SJCRH30 (cell line): ENCODE data around the gene COPG1. TPM values are rescaled to one million over a fixed set of nuclear protein-coding genes. Genes with fewer than 3 reads are reported as not detected.

Source experiments
- DNase-seq, 2 experiments: peaks; one replicate each; pipeline ENCODE4 v3.0.0-alpha.2; 2015 to 2020
- H3K27ac ChIP-seq: fragments of 250-450 bp; sonication (Bioruptor Pico); 2 replicates; pipeline ENCODE4 v1.5.1; 2020; ENCODE audit warnings: mild to moderate bottlenecking, moderate library complexity
- H3K27me3 ChIP-seq: fragments of 250-450 bp; sonication (Bioruptor Pico); 2 replicates; pipeline ENCODE4 v1.5.1; 2020; ENCODE audit warnings: mild to moderate bottlenecking, moderate library complexity
- H3K36me3 ChIP-seq: fragments of 250-450 bp; sonication (Bioruptor Pico); 2 replicates; pipeline ENCODE4 v1.5.1; 2020; ENCODE audit warnings: mild to moderate bottlenecking, moderate library complexity
- H3K4me1 ChIP-seq: fragments of 250-450 bp; sonication (Bioruptor Pico); 2 replicates; pipeline ENCODE4 v1.5.1; 2020; ENCODE audit warnings: mild to moderate bottlenecking, moderate library complexity
- H3K4me3 ChIP-seq: fragments of 250-450 bp; sonication (Bioruptor Pico); 2 replicates; pipeline ENCODE4 v1.5.1; 2020; ENCODE audit warnings: mild to moderate bottlenecking, moderate library complexity
- H3K9me3 ChIP-seq: fragments of 250-450 bp; sonication (Bioruptor Pico); replicated peaks from 2 replicates; pipeline ENCODE4 v1.5.1; 2020; ENCODE audit warnings: mild to moderate bottlenecking, moderate library complexity
- total RNA-seq: library from RNA; depleted of rRNA; stranded (reverse); fragments of >200 nt; shearing (Covaris generic); gene quantifications from 2 replicates; pipeline ENCODE4 v1.2.3, GENCODE V29; 2014

COPG1 gene
- total RNA-seq, 1 experiment from 2014 or later, result 89.5 TPM

DNA sequence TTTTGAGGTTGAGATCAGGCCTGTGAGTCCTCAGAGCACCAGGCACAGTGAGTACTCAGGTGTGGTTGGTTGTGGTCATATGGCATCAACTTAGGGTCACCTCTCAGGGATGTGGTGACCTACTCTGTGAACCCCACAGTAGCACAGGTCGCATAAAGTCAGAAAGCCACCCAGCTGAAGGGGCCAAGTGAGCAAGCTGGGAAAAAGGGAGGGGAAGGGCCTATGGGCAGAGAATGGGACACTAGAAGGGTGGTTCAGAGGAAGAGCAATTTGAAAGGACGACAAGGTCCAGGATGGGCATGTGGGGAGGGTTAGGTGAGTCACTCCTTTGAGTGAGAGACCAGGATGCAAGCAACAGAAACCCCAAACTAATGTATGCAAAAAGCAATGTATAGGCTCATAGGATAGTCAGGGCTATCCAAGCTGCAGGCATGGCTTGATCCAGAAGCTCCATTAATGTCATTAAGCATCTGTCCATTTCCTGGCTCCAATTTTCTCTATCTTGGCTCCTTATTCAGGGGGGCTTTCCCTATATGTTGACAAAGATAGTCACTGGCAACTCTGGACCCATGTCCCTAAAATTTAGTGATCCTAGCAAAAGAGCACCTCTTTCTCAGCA is 62.7 kb downstream of the COPG1 start:
- Histone ChIP-seq H3K4me1 (0 out of 2 replicates have a peak, but pooled peaks cover 3% of the 10 kb centered on the region), H3K27ac (no peak overlapping the region), H3K27me3 (no peaks in the 10 kb centered on the region), H3K4me3 (no peak overlapping the region), H3K9me3 (no peaks in the 10 kb centered on the region), H3K36me3 (no peaks in the 10 kb centered on the region)
- DNase-seq, result no peak

GRCh38 chr3:129312671-129313414 is 63.4 kb downstream of the COPG1 start:
- Histone ChIP-seq H3K36me3 (no peaks in the 10 kb centered on the region), H3K27me3 (no peaks in the 10 kb centered on the region), H3K27ac (no peak overlapping the region), H3K4me3 (no peak overlapping the region), H3K4me1 (0 out of 2 replicates have a peak, but pooled peaks cover 3% of the 10 kb centered on the region), H3K9me3 (no peaks in the 10 kb centered on the region)
- DNase-seq, result peak in 1 of 2 experiments; percentile 22

DNA sequence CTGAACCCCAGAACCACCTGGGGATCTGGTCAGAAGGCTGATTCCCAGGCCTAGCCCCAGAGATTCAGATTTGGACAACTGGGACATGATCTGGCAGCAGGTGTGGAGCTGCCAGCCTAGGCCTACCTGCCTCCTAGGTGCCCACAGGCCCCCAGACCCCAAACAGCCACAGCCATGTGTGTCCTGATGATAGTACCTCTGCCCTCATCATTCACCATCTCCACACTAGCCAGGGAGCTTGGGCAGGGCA is 63.9 kb downstream of the COPG1 start:
- H3K27me3 ChIP-seq, result no peaks in the 10 kb centered on the region
- H3K4me1 ChIP-seq, result 0 out of 2 replicates have a peak, but pooled peaks cover 3% of the 10 kb centered on the region
- no peaks in the 10 kb centered on the region for H3K9me3 ChIP-seq
- no peak overlapping the region for H3K4me3 ChIP-seq
- H3K27ac ChIP-seq, result no peak overlapping the region
- H3K36me3 ChIP-seq, result no peaks in the 10 kb centered on the region
- no peak for DNase-seq

- no peak overlapping the region for H3K27ac ChIP-seq
- peak in 1 of 2 experiments; percentile 54 for DNase-seq
Measured at GRCh38 chr3:129313665-129314385, 64.4 kb downstream of the COPG1 start.

DNA sequence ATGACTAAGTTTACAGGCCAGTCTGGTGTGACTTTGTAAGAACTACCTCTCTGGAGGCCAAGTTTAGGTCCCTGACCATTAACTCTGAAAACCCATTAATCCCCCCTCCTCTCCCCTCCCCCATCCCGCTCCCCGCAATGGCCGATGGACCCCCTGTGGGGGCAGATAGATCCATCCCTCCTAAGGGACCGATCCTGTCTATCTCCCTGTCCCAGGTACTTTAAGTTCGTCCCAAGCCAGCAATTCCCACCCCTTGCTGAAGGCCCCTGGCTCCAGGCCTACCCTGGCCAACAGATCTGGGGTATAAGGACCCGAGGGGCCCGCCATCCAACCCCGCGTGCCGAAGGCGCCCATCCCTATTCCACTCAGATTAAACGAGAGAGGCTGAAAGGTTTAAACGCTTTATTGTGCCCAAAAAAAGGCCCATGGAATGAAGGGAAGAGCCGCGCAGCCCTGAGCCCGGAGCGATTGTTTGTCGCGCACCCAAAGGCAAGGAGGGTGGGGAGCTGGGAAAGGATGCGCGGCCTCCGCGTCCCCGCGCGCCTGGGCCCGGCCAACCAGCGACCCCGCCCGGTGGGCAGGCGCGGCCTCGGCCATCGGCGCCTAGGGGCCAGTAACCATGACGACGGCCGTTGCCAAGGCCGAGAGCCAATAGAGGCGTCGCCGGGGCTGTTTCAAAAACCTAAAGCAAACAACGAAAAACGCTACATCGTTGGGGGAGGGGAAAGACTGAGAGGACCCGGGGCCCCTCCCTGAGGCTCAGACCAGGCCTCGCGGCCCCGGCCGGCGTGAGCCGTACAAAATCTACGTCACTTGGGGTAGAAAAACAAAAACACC is 65.2 kb downstream of the COPG1 start:
- Histone ChIP-seq H3K4me3 (peak overlapping the region; percentile 75), H3K4me1 (0 out of 2 replicates have a peak, but pooled peaks cover 3% of the 10 kb centered on the region), H3K9me3 (no peaks in the 10 kb centered on the region), H3K36me3 (no peaks in the 10 kb centered on the region), H3K27ac (peak overlapping the region; percentile 65), H3K27me3 (no peaks in the 10 kb centered on the region)
- peak; percentile 93 to 94 for DNase-seq

More at GRCh38 chr3:129313665-129314385, 64.4 kb downstream of the COPG1 start:
- Histone ChIP-seq H3K36me3 (no peaks in the 10 kb centered on the region), H3K27me3 (no peaks in the 10 kb centered on the region), H3K4me1 (0 out of 2 replicates have a peak, but pooled peaks cover 3% of the 10 kb centered on the region), H3K4me3 (peak overlapping the region; percentile 75), H3K9me3 (no peaks in the 10 kb centered on the region)

DNA sequence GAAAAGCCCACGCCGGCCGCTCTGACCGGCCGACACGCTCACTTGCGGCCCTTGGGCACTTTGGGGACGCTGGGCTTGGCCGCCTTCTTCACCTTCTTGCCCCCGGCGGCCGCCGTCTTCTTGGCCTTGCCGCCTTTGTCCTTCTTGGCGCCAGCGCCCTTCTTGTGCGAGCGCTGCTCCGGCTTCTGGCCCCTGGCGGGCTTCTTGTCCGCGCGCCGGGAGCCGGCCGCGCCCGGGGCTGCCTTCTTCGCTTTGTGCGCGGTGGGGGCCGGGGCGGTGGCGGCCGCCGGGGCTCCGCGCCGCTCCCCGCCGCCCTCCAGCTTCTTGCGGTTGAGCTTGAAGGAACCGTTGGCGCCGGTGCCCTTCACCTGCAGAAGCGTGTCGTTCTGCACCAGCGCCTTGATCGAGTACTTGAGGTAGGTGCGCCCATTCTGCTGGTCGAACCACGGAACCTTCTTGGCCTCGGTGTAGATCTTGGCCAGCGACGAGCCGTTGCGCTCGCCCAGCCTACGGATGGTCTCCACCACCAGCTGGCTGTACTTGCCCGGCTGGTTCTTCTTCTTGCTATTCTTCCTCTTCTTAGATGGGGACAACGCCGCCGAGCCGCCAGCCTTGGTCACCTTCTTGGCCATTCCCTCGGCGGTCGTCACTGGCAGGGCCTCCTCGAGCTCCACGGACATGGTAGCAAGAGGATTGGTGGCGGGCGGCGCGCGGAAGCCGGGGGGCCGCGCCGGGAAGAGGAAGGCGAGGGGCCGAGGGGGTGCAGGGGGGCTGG is 66.0 kb downstream of the COPG1 start:
- DNase-seq, result peak; percentile 34 to 38
- Histone ChIP-seq H3K36me3 (no peaks in the 10 kb centered on the region), H3K4me3 (peak overlapping the region; percentile 75), H3K4me1 (0 out of 2 replicates have a peak, but pooled peaks cover 3% of the 10 kb centered on the region), H3K27ac (peak overlapping the region; percentile 65), H3K9me3 (no peaks in the 10 kb centered on the region), H3K27me3 (no peaks in the 10 kb centered on the region)

DNA sequence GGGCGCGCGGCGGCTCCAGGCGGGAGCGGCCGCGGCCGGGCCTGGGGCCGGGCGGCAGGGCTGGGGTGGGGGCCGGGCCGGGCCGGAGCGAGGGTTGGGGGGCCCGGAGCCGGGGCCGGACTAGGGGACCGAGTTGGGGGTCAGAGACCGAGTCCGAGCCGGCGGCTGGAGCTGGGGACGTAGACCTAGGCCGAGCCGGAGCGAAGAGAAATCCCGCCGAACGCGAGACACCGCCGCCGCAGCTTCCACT is 66.5 kb downstream of the COPG1 start:
- Histone ChIP-seq H3K27ac (peak overlapping the region; percentile 84), H3K36me3 (no peaks in the 10 kb centered on the region), H3K27me3 (no peaks in the 10 kb centered on the region)

GRCh38 chr3:129316248-129317013 is 67.0 kb downstream of the COPG1 start:
- peak; percentile 86 to 91 for DNase-seq

More for the DNA sequence above, 66.5 kb downstream of the COPG1 start:
- 0 out of 2 replicates have a peak, but pooled peaks cover 3% of the 10 kb centered on the region for H3K4me1 ChIP-seq
- no peak for DNase-seq
- no peaks in the 10 kb centered on the region for H3K9me3 ChIP-seq
- peak overlapping the region; percentile 75 for H3K4me3 ChIP-seq

GRCh38 chr3:129317014-129317771 is 67.8 kb downstream of the COPG1 start:
- Histone ChIP-seq H3K9me3 (no peaks in the 10 kb centered on the region), H3K4me1 (0 out of 2 replicates have a peak, but pooled peaks cover 3% of the 10 kb centered on the region), H3K27ac (peak overlapping the region; percentile 84), H3K27me3 (no peaks in the 10 kb centered on the region), H3K4me3 (peak overlapping the region; percentile 75), H3K36me3 (no peaks in the 10 kb centered on the region)
- DNase-seq, result no peak

More at GRCh38 chr3:129316248-129317013, 67.0 kb downstream of the COPG1 start:
- Histone ChIP-seq H3K36me3 (no peaks in the 10 kb centered on the region), H3K9me3 (no peaks in the 10 kb centered on the region), H3K4me3 (peak overlapping the region; percentile 75), H3K4me1 (0 out of 2 replicates have a peak, but pooled peaks cover 3% of the 10 kb centered on the region), H3K27ac (peak overlapping the region; percentile 84), H3K27me3 (no peaks in the 10 kb centered on the region)

- no peaks in the 10 kb centered on the region for H3K36me3 ChIP-seq
- DNase-seq, result no peak
- H3K27me3 ChIP-seq, result no peaks in the 10 kb centered on the region
- no peak overlapping the region for H3K27ac ChIP-seq
- no peak overlapping the region for H3K4me3 ChIP-seq
- H3K4me1 ChIP-seq, result 0 out of 2 replicates have a peak, but pooled peaks cover 3% of the 10 kb centered on the region
- H3K9me3 ChIP-seq, result no peaks in the 10 kb centered on the region
Measured at GRCh38 chr3:129317848-129318247, 68.4 kb downstream of the COPG1 start.

DNA sequence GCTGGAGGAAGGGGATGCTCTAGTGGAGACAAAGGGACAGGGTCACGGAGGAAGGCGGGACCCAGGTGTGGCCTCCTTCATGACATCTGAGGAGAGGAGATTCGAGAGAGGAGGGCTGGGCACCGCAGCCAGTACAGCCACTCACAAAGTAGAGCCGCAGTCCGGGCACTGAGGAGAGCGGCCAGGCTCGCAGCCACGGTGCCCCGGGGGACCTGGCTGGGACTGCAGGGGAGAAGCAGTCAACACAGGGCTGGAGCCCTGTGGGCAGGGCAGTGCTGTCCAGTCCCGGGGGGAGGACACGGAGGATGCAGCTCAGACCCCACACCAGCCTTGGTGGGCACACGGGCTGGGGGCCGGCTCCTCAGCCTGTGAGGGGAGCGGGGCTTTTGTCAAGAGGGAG is 69.5 kb downstream of the COPG1 start:
- no peaks in the 10 kb centered on the region for H3K36me3 ChIP-seq
- H3K27ac ChIP-seq, result no peak overlapping the region
- H3K4me1 ChIP-seq, result 0 out of 2 replicates have a peak, but pooled peaks cover 2% of the 10 kb centered on the region
- H3K4me3 ChIP-seq, result no peak overlapping the region
- no peak for DNase-seq
- no peaks in the 10 kb centered on the region for H3K9me3 ChIP-seq
- no peaks in the 10 kb centered on the region for H3K27me3 ChIP-seq

GRCh38 chr3:129320261-129320660 is 70.9 kb downstream of the COPG1 start:
- H3K27ac ChIP-seq, result no peak overlapping the region
- H3K9me3 ChIP-seq, result no peaks in the 10 kb centered on the region
- H3K4me1 ChIP-seq, result no peaks in the 10 kb centered on the region
- DNase-seq, result no peak
- H3K27me3 ChIP-seq, result no peaks in the 10 kb centered on the region
- no peak overlapping the region for H3K4me3 ChIP-seq
- H3K36me3 ChIP-seq, result no peaks in the 10 kb centered on the region
